Astrocyte of the spinal cord (primary cell): ENCODE data around the gene C19orf25.
"Not testable (repeated sequence)": the region's sequence is repeated elsewhere in the genome, so short reads cannot be mapped to it uniquely, and the experiment has no call there.

Experiments
- DNase-seq: peaks from one replicate; pipeline ENCODE4 v3.0.0; 2011; ENCODE audit warnings: low read depth, low spot score
- H3K4me3 ChIP-seq: 2 replicates; pipeline ENCODE4 v1.5.1; 2011; ENCODE audit warnings: low read depth, mild to moderate bottlenecking, low read length, moderate library complexity
- in situ Hi-C: cut with HindIII; loops from 2 replicates; pipeline ENCODE4 v1.10.0; 2017; ENCODE audit warnings: low sequenced_read_pairs
- TF ChIP-seq, protein P1 (sequence below): IDR thresholded peaks from 2 replicates; pipeline ENCODE4 v1.5.1; 2012; ENCODE audit warnings: low read depth, mild to moderate bottlenecking, low read length, inconsistent platforms

Gene C19orf25

DNA sequence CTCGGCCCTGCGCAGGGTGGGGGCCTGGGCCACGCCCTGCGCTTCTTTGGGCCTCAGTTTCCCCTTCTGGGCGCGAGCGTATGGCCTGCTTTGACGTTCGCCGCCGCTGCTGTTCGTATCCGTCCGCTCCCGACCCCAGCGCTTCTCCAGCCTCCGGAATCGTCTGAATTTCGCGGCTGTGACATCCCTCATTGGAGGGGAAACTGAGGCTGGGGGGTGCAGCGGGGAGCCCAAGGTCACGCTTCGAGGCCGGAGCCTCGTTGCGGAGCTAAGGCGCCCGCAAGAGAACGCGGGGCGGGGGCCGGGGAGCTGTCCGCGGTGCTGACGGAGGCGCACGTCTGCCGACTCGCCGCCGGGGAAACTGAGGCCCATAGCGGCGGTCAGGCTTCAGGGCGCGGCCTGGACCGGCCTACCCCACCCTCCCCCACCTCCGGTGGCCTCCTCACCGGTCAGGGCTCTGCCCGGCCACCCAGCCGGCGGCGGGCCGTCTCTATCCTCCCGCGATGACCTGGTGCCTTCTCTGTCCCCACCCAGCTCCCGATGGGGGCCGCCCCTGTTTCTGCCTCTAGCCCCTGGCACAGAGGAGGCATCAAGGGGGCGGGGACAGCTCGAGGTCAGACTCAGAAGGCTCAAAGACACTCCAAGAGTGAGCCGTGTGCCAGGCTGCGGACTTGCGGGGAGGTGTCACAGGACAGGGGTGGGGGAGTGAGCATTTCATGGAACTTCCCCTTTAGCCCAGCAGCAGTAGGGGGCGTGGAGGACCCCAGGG lies 32.1 kb downstream of the C19orf25 start:
- in situ Hi-C loops = no loop called here
- no peak for DNase-seq
- TF ChIP-seq, protein P1, sequence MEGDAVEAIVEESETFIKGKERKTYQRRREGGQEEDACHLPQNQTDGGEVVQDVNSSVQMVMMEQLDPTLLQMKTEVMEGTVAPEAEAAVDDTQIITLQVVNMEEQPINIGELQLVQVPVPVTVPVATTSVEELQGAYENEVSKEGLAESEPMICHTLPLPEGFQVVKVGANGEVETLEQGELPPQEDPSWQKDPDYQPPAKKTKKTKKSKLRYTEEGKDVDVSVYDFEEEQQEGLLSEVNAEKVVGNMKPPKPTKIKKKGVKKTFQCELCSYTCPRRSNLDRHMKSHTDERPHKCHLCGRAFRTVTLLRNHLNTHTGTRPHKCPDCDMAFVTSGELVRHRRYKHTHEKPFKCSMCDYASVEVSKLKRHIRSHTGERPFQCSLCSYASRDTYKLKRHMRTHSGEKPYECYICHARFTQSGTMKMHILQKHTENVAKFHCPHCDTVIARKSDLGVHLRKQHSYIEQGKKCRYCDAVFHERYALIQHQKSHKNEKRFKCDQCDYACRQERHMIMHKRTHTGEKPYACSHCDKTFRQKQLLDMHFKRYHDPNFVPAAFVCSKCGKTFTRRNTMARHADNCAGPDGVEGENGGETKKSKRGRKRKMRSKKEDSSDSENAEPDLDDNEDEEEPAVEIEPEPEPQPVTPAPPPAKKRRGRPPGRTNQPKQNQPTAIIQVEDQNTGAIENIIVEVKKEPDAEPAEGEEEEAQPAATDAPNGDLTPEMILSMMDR = no peak
- no peak overlapping the region for H3K4me3 ChIP-seq

DNA sequence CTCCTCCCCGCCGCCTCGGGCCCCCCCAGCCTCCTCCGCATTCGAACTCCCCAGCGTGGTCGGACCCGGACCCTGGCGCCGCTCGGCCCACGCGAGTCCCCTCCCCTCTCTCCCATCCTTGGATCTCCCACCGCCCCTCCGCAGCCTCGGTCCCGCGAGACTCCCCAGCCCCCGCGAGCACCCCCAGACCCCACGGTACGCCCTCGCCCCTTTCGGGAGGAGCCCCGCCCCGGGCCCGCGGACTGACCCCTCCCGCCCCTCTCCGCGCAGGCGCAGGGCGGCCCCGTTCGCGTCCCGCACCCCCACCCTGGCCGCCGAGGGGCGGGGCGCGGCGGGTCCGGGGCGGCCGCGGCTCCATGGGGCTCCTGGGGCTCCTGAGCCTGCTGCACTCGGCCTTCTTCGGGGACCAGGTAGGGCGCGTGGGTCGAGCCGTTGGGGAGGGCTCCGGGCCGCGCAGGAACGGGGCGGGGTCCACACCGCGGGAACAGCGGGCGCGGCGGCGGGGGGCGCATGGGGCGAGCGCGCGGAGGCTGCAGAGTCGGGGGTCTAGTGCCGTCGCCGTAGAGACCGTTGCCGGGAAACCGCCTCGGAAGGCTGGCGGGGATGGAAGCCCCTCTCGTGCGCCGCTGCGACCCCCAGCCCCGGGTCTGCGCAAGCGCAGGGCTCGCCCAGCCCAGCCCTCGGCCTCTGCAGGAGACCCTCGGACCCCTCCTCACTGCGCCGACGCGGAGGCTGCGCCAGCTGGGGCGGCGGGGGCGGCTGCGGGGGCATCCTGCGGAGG lies 32.9 kb downstream of the C19orf25 start:
- H3K4me3 ChIP-seq = peak overlapping the region; percentile 29
- in situ Hi-C loops = no loop called here
- TF ChIP-seq, protein P1 = no peak
- no peak for DNase-seq

DNA sequence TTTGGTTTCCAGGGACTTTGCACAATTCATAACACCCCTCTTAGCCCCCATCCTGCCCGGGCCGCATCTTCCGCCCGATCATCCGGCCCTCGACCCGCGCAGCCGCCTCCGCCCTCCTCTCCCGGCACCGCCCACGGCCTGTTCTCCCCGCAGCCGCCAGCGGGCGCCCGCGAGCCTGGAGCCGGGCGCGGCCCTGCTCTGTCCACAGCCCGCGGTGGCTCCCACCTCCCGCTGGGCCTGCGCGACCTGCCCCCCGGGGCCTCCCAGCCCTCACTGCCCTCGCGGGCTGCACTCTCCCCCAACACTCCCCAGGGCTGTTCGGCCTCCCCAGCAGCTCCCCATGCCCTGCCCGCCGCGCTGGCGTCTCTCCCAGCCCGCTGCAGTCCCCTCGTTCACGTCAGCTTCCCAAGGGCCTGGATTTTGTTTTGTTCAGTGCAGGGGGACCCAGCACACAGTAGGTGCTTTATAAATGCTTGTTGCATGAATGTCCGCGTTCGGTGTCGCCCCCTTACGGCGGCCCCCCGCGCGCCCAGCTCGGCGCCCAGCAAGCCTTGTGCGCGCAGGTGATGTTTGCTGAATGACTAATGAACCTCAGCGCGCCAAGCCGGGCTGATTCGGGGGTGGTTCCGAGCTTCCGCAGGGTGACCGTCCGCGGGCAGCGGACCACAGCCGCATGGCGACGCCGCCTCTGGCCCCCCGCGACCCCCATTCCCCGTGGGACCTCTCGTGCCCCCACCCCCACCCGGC lies 33.7 kb downstream of the C19orf25 start:
- TF ChIP-seq, protein P1 = peak; percentile 70
- H3K4me3 ChIP-seq = peak overlapping the region; percentile 29
- in situ Hi-C loops = no loop called here
- peak; percentile 45 for DNase-seq

DNA sequence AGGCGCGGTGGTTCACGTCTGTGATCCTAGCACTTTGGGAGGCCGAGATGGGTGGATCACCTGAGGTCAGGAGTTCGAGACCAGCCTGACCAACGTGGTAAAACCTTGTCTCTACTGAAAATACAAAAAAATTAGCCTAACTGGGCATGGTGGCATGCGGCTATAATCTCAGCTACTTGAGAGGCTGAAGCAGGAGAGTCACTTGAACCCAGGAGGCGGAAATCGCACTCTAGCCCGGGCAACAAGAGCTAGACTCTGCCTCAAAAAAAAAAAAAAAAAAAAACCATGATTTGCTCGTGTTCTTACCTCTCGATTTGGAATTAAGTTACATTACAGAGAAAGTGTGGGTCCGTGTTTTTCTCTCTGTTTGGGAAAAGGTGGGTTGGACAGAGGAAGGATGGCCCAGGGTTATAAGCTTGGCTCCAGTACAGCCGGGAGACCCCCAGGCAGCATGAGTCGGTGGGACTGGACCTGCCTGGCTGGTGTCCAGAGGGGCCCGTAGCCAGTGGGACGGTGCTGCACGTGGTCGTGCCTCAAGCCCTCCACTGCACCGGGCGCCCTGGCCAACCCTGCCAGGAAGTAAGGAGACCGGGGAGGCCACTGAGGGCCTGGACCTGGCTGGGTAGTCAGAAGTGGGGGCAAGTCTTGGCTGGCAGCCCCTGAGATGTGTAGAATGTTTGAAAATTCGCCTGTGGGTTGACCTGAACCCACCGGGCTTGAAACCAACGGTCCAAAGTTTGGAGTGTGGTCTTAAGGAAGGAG lies 37.2 kb downstream of the C19orf25 start:
- TF ChIP-seq, protein P1 = no peak
- no peak overlapping the region for H3K4me3 ChIP-seq
- in situ Hi-C loops = no loop called here
- DNase-seq = no peak

DNA sequence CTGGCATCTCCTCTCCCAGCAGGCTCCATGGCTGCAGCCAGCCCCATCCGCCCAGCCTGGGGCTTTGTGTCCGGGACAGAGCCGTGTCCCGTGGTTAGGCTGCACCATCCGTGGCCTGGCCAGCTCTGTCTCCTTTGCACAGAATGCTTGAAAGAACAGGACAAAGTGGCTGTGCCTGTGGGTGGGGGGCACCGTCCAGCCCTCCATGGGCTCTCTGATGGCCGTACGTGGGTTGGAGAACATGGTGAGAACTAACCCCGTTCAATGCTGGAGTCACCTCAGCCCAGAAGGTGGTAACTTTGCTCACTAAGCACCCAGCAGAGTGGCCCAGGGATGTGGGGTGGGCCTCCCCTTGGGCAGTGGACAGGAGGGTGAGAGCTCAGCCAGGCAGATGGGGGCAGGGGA lies 38.0 kb downstream of the C19orf25 start:
- no peak for DNase-seq
- in situ Hi-C loops = no loop called here
- H3K4me3 ChIP-seq = no peak overlapping the region
- TF ChIP-seq, protein P1 = no peak

DNA sequence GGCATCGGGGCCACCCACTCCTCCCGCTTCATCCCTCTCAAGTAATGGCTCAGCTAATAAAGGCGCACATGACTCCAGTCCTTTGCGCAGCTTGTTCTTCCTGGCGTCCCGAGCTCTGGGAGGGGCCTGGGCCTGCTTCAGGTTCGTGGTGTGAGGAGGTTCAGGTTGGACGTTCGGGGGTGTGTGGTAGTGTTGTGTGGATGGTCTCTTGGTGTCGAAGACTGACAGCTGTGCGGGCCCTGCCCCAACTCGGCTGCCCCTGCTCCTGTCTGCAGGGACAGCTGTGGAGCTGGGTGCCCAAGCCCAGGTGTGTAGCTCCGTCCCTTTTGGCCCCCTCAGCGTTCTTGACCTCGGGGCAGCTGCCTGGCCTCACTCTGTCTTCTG lies 38.6 kb downstream of the C19orf25 start:
- TF ChIP-seq, protein P1 = no peak
- DNase-seq = no peak
- no peak overlapping the region for H3K4me3 ChIP-seq
- in situ Hi-C loops = no loop called here

DNA sequence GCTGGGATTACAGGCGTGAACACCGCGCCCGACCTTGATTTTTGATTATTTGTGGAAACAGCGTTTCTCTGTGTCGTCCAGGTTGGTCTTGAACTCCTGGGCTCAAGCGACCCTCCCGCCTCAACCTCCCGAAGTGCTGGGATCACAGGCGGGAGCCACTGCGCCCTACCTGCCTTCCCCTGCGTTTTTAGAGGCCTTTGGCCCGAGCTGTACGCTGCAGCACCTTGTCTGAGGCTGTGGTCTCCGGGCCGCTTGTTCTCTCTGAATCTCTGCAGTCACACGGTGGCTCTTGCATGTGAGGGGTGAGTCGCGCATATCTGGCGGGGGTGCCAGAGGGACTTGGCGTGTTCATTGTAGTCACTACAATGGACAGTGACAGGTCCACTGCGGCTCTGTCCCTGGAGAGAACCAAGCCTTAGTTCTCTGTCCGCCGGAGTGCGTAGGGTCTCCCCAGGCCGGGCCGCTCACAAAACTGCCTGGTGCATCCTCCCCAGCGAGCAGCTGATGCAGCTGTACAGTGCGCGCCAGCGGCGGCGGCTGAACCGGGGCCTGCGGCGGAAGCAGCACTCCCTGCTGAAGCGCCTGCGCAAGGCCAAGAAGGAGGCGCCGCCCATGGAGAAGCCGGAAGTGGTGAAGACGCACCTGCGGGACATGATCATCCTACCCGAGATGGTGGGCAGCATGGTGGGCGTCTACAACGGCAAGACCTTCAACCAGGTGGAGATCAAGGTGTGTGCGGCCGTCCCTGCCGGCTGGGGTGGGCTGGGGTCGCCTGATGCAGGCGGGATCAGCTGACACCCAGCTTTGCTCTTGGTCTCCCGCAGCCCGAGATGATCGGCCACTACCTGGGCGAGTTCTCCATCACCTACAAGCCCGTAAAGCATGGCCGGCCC lies 39.2 kb downstream of the C19orf25 start:
- DNase-seq, in situ Hi-C loops: not testable (repeated sequence)
- peak overlapping the region; percentile 77 for H3K4me3 ChIP-seq
